ENCODE data around the gene SOCS2. TPM values are rescaled to one million over a fixed set of nuclear protein-coding genes. Genes with fewer than 3 reads are reported as not detected.

SOCS2 gene
- total and polyA plus RNA-seq, 2 of the 8 experiments (the other 6 are each of a cell fraction or from before 2014, with no cell fraction given) = 14.5 to 18.0 TPM

DNA sequence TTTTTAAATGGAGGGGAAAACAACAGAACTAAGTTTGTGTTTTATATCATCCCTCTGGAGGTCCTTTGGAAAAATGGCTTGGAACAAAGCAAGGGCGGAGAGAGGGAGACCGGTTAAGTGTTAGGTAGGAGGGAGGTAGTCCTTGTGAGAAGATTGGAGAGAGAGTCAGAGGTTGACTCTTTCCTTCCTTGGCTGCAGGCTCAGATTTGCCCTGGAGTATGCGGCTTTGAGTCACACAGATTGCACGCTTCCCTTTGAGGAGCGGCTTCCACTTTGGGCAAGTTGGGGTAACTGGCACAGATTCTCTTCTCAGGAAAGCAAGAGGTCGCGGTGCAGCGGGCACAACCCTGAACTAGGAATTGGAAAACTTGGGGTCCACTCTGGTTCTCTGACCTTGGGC is 9.9 kb downstream of the SOCS2 start:
- no peak for FAIRE-seq
- peak overlapping the region; percentile 71; the same call in 1 of the 2 replicates for H2AK5ac ChIP-seq (ENCODE audit: low read depth, low read length)
- CTCF ChIA-PET (ENCODE audit: partially characterized antibody) = interaction anchor here (1.1 to 3.1 kb wide), 5 partner anchors 8 to 520 kb away, joined by 3 to 23 read pairs (median 3); partner anchors contain the start of genes CRADD and SOCS2
- TF ChIP-seq TBP (IDR thresholded peaks at IDR 0.05; ENCODE audit: low read depth, low read length) (no peak), RNF2 (IDR thresholded peaks at IDR 0.05; ENCODE audit: borderline replicate concordance, low read depth, low read length, missing control alignments, poor library complexity, severe bottlenecking) (no peak), EP300 (IDR thresholded peaks at IDR 0.05; ENCODE audit: borderline replicate concordance in 1 of 2, low read depth in 2 of 2, low read length in 2 of 2) (no peak), BRCA1 (IDR thresholded peaks at IDR 0.05; ENCODE audit: low read depth, low read length) (no peak), BACH1 (IDR thresholded peaks at IDR 0.05; ENCODE audit: low read length) (no peak), KDM1A (IDR thresholded peaks at IDR 0.05; ENCODE audit: borderline replicate concordance, low read length) (no peak), FOSL1 (IDR thresholded peaks at IDR 0.05; ENCODE audit: insufficient read depth, low read depth, low read length) (no peak), SIN3A (conservative IDR thresholded peaks at IDR 0.05 in 1 of 2, IDR thresholded peaks at IDR 0.05 in 1 of 2; ENCODE audit: low read depth in 1 of 2, low read length in 2 of 2) (no peak), JUND (IDR thresholded peaks at IDR 0.05; ENCODE audit: low read length) (no peak)
- TF ChIP-seq, protein P1, sequence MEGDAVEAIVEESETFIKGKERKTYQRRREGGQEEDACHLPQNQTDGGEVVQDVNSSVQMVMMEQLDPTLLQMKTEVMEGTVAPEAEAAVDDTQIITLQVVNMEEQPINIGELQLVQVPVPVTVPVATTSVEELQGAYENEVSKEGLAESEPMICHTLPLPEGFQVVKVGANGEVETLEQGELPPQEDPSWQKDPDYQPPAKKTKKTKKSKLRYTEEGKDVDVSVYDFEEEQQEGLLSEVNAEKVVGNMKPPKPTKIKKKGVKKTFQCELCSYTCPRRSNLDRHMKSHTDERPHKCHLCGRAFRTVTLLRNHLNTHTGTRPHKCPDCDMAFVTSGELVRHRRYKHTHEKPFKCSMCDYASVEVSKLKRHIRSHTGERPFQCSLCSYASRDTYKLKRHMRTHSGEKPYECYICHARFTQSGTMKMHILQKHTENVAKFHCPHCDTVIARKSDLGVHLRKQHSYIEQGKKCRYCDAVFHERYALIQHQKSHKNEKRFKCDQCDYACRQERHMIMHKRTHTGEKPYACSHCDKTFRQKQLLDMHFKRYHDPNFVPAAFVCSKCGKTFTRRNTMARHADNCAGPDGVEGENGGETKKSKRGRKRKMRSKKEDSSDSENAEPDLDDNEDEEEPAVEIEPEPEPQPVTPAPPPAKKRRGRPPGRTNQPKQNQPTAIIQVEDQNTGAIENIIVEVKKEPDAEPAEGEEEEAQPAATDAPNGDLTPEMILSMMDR (IDR thresholded peaks at IDR 0.05; ENCODE audit: control extremely low read depth in 1 of 3, insufficient read depth in 1 of 3, low read depth in 1 of 3, low read length in 3 of 3) = no peak

More for the DNA sequence above, 9.9 kb downstream of the SOCS2 start:
- Histone ChIP-seq H3K36me3 (ENCODE audit: control insufficient read depth in 2 of 4, insufficient read depth in 4 of 4, low read length in 3 of 4) (no peaks in the 10 kb centered on the region), H4K5ac (ENCODE audit: insufficient read length, low read depth, low read length) (no peak overlapping the region), H3K27ac (ENCODE audit: low read depth, low read length) (no peak overlapping the region), H3K14ac (ENCODE audit: insufficient read length) (no peak overlapping the region), H4K20me1 (replicated peaks in 1 of 2; ENCODE audit: control insufficient read depth in 1 of 2, insufficient read depth in 2 of 2, low read length in 2 of 2) (no peaks in the 10 kb centered on the region), H3K27me3 (replicated peaks in 1 of 4; ENCODE audit: control insufficient read depth in 3 of 4, extremely low read depth in 1 of 4, insufficient read depth in 3 of 4, low read length in 3 of 4) (no peaks in the 10 kb centered on the region), H2BK120ac (replicated peaks; ENCODE audit: low read depth, low read length) (no peak overlapping the region), H3K23me2 (ENCODE audit: low read depth, low read length) (no peaks in the 10 kb centered on the region), H3K79me1 (ENCODE audit: low read depth, low read length) (no peaks in the 10 kb centered on the region), H3K9me3 (ENCODE audit: insufficient read depth in 2 of 2, low read depth in 1 of 2, low read length in 1 of 2) (no peaks in the 10 kb centered on the region), H3K9ac (replicated peaks in 1 of 4; ENCODE audit: extremely low read depth in 1 of 4, low read depth in 3 of 4, low read length in 3 of 4) (no peak overlapping the region), H4K8ac (ENCODE audit: extremely low read depth, insufficient read depth, low read length) (no peak overlapping the region), H3K23ac (ENCODE audit: insufficient read length) (no peak overlapping the region), H3K18ac (ENCODE audit: extremely low read depth, low read length) (peak overlapping the region; percentile 11; the same call in 1 of the 2 replicates), H2AFZ (ENCODE audit: low read length) (no peak overlapping the region), H2BK12ac (ENCODE audit: low read depth, low read length) (peak overlapping the region; percentile 92), H3K4me2 (ENCODE audit: insufficient read depth in 1 of 2, low read depth in 2 of 2, low read length in 2 of 2) (no peak overlapping the region; a peak in 1 of 4 replicates), H3K4ac (replicated peaks; ENCODE audit: insufficient read length, low read depth, low read length) (no peak overlapping the region), H4K91ac (replicated peaks; ENCODE audit: insufficient read length, low read length) (no peak overlapping the region), H2BK20ac (ENCODE audit: low read length) (peak overlapping the region; percentile 53; the same call in 1 of the 2 replicates), H3K56ac (replicated peaks; ENCODE audit: insufficient read length, low read depth, low read length) (no peak overlapping the region), H2BK15ac (ENCODE audit: low read length) (0 out of 2 replicates have a peak overlapping the region, but pooled peaks have one; percentile 38), H3K4me3 (ENCODE audit: extremely low read depth in 1 of 4, insufficient read depth in 2 of 4, low read depth in 3 of 4, low read length in 4 of 4) (no peak overlapping the region), H2BK5ac (ENCODE audit: low read depth, low read length) (peak overlapping the region; percentile 54; the same call in 1 of the 2 replicates), H3K79me2 (ENCODE audit: control insufficient read depth in 1 of 2, insufficient read depth in 2 of 2, low read length in 2 of 2) (no peaks in the 10 kb centered on the region), H3K4me1 (replicated peaks in 1 of 4; ENCODE audit: control insufficient read depth in 3 of 4, insufficient read depth in 4 of 4, low read length in 3 of 4) (peaks cover 3 to 18% (median 10%) of the 10 kb centered on the region in 4 experiments; a peak in 6 of 7 replicates)
- POLR2A ChIA-PET (ENCODE audit: partially characterized antibody) = interaction anchor here (1.1 to 3.5 kb wide), 5 partner anchors 10 to 160 kb away, joined by 3 to 11 read pairs (median 8); partner anchors contain the start of gene SOCS2
- 94% methylated on average over 8 of the region's 8 CpGs; no CpG with 5 or more reads in 1 of the 2 experiments for WGBS, 2 experiments (ENCODE audit: extremely low coverage in 1 of 2, insufficient coverage in 1 of 2, insufficient read length in 1 of 2, insufficient replicate concordance in 2 of 2, low coverage in 1 of 2, low lambda C conversion rate in 2 of 2, missing lambda C conversion rate in 1 of 2)
- DNase-seq (ENCODE audit: low read depth in 1 of 2, low spot score in 2 of 2) = no peak
